ENCODE results near the gene KLK3.
"Not testable (repeated sequence)": the region's sequence is repeated elsewhere in the genome, so short reads cannot be mapped to it uniquely, and the experiment has no call there.

The KLK3 gene

DNA sequence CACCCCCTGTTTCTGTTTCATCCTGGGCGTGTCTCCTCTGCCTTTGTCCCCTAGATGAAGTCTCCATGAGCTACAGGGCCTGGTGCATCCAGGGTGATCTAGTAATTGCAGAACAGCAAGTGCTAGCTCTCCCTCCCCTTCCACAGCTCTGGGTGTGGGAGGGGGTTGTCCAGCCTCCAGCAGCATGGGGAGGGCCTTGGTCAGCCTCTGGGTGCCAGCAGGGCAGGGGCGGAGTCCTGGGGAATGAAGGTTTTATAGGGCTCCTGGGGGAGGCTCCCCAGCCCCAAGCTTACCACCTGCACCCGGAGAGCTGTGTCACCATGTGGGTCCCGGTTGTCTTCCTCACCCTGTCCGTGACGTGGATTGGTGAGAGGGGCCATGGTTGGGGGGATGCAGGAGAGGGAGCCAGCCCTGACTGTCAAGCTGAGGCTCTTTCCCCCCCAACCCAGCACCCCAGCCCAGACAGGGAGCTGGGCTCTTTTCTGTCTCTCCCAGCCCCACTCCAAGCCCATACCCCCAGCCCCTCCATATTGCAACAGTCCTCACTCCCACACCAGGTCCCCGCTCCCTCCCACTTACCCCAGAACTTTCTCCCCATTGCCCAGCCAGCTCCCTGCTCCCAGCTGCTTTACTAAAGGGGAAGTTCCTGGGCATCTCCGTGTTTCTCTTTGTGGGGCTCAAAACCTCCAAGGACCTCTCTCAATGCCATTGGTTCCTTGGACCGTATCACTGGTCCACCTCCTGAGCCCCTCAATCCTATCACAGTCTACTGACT lies at the start of gene KLK3:
KLK3 (plus strand) TSS at position 280 of the 775 bp plus-strand sequence; CDS start at position 321, 41 bp downstream.
- Histone ChIP-seq H4K20me1 (ENCODE audit: low read depth, low read length) (no peaks in the 10 kb centered on the region), H2AFZ (ENCODE audit: low read depth, low read length, severe bottlenecking) (no peak within 1 kb of the TSS), H3K4me3 (ENCODE audit: insufficient read depth, low read length, poor library complexity, severe bottlenecking) (no peak within 1 kb of the TSS), H3K4me2 (ENCODE audit: low read depth, low read length, poor library complexity, severe bottlenecking) (no peak within 1 kb of the TSS), H3K27ac (ENCODE audit: low read depth, low read length) (no peak within 1 kb of the TSS), H3K9me3 (ENCODE audit: insufficient read depth, low read length) (no peaks in the 10 kb centered on the region), H3K79me2 (ENCODE audit: insufficient read depth, low read length) (no peaks in the 10 kb centered on the region), H3F3A (ENCODE audit: insufficient read depth) (no peaks in the 10 kb centered on the region), H3K36me3 (ENCODE audit: low read length) (no peaks in the 10 kb centered on the region), H3K9ac (ENCODE audit: low read length) (no peak within 1 kb of the TSS), H3K27me3 (ENCODE audit: low read length) (no peaks in the 10 kb centered on the region), H3K9me2 (replicated peaks; ENCODE audit: insufficient read depth, low read length) (no peaks in the 10 kb centered on the region)
- TF ChIP-seq, protein P1, sequence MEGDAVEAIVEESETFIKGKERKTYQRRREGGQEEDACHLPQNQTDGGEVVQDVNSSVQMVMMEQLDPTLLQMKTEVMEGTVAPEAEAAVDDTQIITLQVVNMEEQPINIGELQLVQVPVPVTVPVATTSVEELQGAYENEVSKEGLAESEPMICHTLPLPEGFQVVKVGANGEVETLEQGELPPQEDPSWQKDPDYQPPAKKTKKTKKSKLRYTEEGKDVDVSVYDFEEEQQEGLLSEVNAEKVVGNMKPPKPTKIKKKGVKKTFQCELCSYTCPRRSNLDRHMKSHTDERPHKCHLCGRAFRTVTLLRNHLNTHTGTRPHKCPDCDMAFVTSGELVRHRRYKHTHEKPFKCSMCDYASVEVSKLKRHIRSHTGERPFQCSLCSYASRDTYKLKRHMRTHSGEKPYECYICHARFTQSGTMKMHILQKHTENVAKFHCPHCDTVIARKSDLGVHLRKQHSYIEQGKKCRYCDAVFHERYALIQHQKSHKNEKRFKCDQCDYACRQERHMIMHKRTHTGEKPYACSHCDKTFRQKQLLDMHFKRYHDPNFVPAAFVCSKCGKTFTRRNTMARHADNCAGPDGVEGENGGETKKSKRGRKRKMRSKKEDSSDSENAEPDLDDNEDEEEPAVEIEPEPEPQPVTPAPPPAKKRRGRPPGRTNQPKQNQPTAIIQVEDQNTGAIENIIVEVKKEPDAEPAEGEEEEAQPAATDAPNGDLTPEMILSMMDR (IDR thresholded peaks at IDR 0.05; ENCODE audit: insufficient read depth, low read length, poor library complexity, severe bottlenecking): no peak
- TF ChIP-seq EZH2phosphoT487 (conservative IDR thresholded peaks at IDR 0.05; ENCODE audit: low read length): no peak

DNA sequence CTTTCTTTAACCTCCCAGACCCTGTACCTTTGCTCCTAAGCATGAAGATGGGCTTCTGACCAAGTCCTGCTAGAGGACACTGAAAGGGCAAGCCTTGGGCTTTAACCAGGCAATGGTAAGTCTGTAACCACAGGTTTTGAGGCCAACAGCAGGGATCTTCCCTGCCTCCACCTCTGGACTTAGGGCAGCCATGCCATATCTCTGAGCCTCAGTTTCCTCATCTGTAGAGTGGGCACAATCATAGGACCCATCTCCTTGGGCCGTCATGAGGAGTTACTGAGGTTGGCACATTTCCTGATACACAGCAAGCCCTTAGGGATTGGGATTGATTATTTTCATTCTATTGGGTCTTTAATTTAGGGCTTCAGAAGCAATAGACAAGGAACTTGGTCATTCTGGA lies 45.9 kb upstream of the KLK3 start:
- H3K36me3 ChIP-seq (ENCODE audit: low read length): no peaks in the 10 kb centered on the region; the same call in 1 of the 2 replicates
- H3K9me3 ChIP-seq (ENCODE audit: insufficient read depth, low read length): no peaks in the 10 kb centered on the region
- no peak overlapping the region for H3K9ac ChIP-seq (ENCODE audit: low read length)
- no peaks in the 10 kb centered on the region for H3K27me3 ChIP-seq (ENCODE audit: low read length)
- H3K4me2 ChIP-seq (ENCODE audit: low read depth, low read length, poor library complexity, severe bottlenecking): no peak overlapping the region
- H3K9me2 ChIP-seq (replicated peaks; ENCODE audit: insufficient read depth, low read length): no peaks in the 10 kb centered on the region
- H3F3A ChIP-seq (ENCODE audit: insufficient read depth): no peaks in the 10 kb centered on the region
- H3K4me3 ChIP-seq (ENCODE audit: insufficient read depth, low read length, poor library complexity, severe bottlenecking): no peak overlapping the region
- H3K27ac ChIP-seq (ENCODE audit: low read depth, low read length): no peak overlapping the region
- no peaks in the 10 kb centered on the region for H4K20me1 ChIP-seq (ENCODE audit: low read depth, low read length)
- no peak overlapping the region for H2AFZ ChIP-seq (ENCODE audit: low read depth, low read length, severe bottlenecking)
- TF ChIP-seq, protein P1 (IDR thresholded peaks at IDR 0.05; ENCODE audit: insufficient read depth, low read length, poor library complexity, severe bottlenecking): no peak
- TF ChIP-seq EZH2phosphoT487 (conservative IDR thresholded peaks at IDR 0.05; ENCODE audit: low read length): no peak
- peaks cover 6% of the 10 kb centered on the region for H3K79me2 ChIP-seq (ENCODE audit: insufficient read depth, low read length)

DNA sequence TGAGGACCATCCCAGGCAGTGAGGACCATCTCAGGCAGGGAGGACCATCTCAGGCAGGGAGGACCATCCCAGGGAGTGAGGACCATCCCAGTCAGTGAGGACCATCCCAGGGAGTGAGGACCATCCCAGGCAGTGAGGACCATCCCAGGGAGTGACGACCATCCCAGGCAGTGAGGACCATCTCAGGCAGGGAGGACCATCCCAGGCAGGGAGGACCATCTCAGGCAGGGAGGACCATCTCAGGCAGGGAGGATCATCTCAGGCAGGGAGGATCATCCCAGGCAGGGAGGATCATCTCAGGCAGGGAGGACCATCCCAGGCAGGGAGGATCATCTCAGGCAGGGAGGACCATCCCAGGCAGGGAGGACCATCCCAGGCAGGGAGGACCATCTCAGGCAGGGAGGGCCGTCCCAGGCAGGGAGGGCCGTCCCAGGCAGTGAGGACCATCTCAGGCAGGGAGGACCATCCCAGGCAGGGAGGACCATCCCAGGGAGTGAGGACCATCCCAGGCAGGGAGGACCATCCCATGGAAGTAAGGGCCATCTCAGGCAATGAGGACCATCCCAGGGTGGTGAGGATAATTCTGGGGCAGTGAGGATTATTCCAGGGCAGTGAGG lies 43.0 kb upstream of the KLK3 start:
- not testable (repeated sequence) for H3K4me2 ChIP-seq (ENCODE audit: low read depth, low read length, poor library complexity, severe bottlenecking); H3K9me2 ChIP-seq (replicated peaks; ENCODE audit: insufficient read depth, low read length); H2AFZ ChIP-seq (ENCODE audit: low read depth, low read length, severe bottlenecking); H3K27ac ChIP-seq (ENCODE audit: low read depth, low read length); H4K20me1 ChIP-seq (ENCODE audit: low read depth, low read length); H3K79me2 ChIP-seq (ENCODE audit: insufficient read depth, low read length); H3K36me3 ChIP-seq (ENCODE audit: low read length); H3F3A ChIP-seq (ENCODE audit: insufficient read depth); H3K27me3 ChIP-seq (ENCODE audit: low read length); H3K9me3 ChIP-seq (ENCODE audit: insufficient read depth, low read length); H3K4me3 ChIP-seq (ENCODE audit: insufficient read depth, low read length, poor library complexity, severe bottlenecking); H3K9ac ChIP-seq (ENCODE audit: low read length)

DNA sequence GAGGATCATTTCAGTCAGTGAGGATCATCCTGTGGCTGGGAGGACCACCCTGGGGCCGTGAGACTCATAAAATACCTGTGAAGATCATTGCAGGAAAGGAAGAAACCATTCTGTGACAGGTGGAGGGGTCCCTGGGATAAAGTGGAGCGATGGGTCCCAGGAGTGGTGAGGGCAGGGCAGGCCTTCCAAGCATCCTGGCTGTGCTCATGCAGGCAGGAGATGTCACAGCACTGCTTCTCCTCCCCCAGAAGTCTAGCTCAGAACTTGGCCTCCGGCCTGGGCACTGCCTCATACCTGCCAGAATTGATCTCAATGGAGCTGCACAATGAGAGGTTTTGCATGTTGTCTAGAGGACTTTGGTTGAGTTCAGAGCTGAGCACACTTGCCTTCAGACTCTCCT lies 42.2 kb upstream of the KLK3 start:
- Histone ChIP-seq H3K9me2 (replicated peaks; ENCODE audit: insufficient read depth, low read length) (no peaks in the 10 kb centered on the region), H3K79me2 (ENCODE audit: insufficient read depth, low read length) (no peaks in the 10 kb centered on the region), H3K27me3 (ENCODE audit: low read length) (no peaks in the 10 kb centered on the region), H3F3A (ENCODE audit: insufficient read depth) (no peaks in the 10 kb centered on the region), H3K9ac (ENCODE audit: low read length) (no peak overlapping the region), H2AFZ (ENCODE audit: low read depth, low read length, severe bottlenecking) (no peak overlapping the region), H3K27ac (ENCODE audit: low read depth, low read length) (no peak overlapping the region), H3K4me3 (ENCODE audit: insufficient read depth, low read length, poor library complexity, severe bottlenecking) (no peak overlapping the region), H3K4me2 (ENCODE audit: low read depth, low read length, poor library complexity, severe bottlenecking) (no peak overlapping the region), H4K20me1 (ENCODE audit: low read depth, low read length) (no peaks in the 10 kb centered on the region), H3K36me3 (ENCODE audit: low read length) (no peaks in the 10 kb centered on the region), H3K9me3 (ENCODE audit: insufficient read depth, low read length) (no peaks in the 10 kb centered on the region)
- TF ChIP-seq, protein P1 (IDR thresholded peaks at IDR 0.05; ENCODE audit: insufficient read depth, low read length, poor library complexity, severe bottlenecking): no peak
- TF ChIP-seq EZH2phosphoT487 (conservative IDR thresholded peaks at IDR 0.05; ENCODE audit: low read length): no peak
